ES-I3 (cell line): ENCODE data around the gene ELMO1.

ENCODE experiments used
- H3K36me3 ChIP-seq: 2 replicates; pipeline ENCODE4 v1.6.1; 2013; ENCODE audit warnings: mild to moderate bottlenecking, low read length, control low read depth, moderate library complexity; ENCODE audit not compliant: insufficient read depth
- H3K4me1 ChIP-seq: 2 replicates; pipeline ENCODE4 v1.6.1; 2013; ENCODE audit warnings: mild to moderate bottlenecking, control low read depth, low read length; ENCODE audit not compliant: insufficient read depth
- H3K9ac ChIP-seq: 2 replicates; pipeline ENCODE4 v1.6.1; 2013; ENCODE audit warnings: low read depth, mild to moderate bottlenecking, low read length, moderate library complexity
- H3K9me3 ChIP-seq: 2 replicates; pipeline ENCODE4 v1.6.1; 2013; ENCODE audit warnings: mild to moderate bottlenecking, low read length, moderate library complexity; ENCODE audit not compliant: control insufficient read depth, insufficient read depth

Gene ELMO1

GRCh38 chr7:36898186-36898585 lies 550.5 kb downstream of the ELMO1 start:
- H3K9me3 ChIP-seq: no peaks in the 10 kb centered on the region
- no peaks in the 10 kb centered on the region for H3K4me1 ChIP-seq
- H3K9ac ChIP-seq: no peak overlapping the region
- H3K36me3 ChIP-seq: no peaks in the 10 kb centered on the region

DNA sequence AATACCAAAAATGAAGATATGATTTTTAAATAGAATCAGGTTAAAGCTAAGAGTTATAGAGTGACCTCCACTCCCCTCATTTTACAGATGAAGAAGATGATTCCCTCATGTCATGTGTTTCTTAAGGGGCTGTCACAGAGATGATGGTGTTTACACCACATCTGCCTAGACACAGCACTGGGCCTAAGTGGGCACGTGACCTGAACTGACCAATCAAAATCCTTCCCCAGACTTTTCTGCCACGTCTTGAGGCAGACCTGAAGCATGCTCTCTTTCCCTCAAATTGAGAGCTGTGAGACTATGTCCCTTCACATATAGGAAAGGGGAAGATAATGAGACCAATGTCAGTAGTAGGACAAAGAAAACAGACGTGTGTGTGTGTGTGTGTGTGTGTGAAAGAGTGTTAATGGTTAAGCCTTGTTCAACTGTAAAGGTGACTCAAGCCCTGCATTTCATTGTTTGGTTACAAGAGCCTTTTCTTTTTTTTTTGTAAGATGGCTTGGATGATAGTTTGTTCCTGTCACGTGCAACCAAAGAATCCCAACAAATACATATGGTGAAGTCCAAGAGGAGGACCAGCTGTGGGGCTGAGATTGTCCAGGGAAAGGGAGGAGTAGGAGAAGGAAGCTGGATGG lies 551.6 kb downstream of the ELMO1 start:
- Histone ChIP-seq H3K9me3 (no peaks in the 10 kb centered on the region), H3K4me1 (no peaks in the 10 kb centered on the region), H3K36me3 (no peaks in the 10 kb centered on the region), H3K9ac (no peak overlapping the region)

DNA sequence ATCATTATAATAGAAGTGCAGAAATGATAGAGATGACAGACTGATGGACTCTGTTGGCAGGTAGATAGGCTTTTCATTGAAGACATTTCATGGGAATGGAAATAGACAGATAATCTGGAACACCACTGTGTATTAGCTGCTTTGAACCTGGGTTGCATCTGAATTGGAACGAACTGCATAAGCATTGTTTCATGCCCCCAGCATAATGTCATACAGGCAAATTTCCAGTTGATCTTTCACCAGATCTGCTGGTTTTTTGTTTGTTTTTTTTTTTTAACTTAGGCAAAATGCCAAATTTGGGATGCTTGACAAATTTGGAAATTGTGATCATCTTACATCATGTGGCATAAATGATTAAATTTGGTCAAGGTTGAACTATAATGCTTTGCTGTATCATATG lies 552.2 kb downstream of the ELMO1 start:
- no peak overlapping the region for H3K9ac ChIP-seq
- no peaks in the 10 kb centered on the region for H3K9me3 ChIP-seq
- H3K36me3 ChIP-seq: no peaks in the 10 kb centered on the region
- H3K4me1 ChIP-seq: no peaks in the 10 kb centered on the region

- H3K9ac ChIP-seq: no peak overlapping the region
- no peaks in the 10 kb centered on the region for H3K9me3 ChIP-seq
- H3K36me3 ChIP-seq: no peaks in the 10 kb centered on the region
- no peaks in the 10 kb centered on the region for H3K4me1 ChIP-seq
These were observed 553.5 kb downstream of the ELMO1 start for GRCh38 chr7:36895192-36895591.

GRCh38 chr7:36894190-36894589 lies 554.5 kb downstream of the ELMO1 start:
- H3K36me3 ChIP-seq: no peaks in the 10 kb centered on the region

GRCh38 chr7:36889182-36889581 lies 559.5 kb downstream of the ELMO1 start:
- Histone ChIP-seq H3K9me3 (no peaks in the 10 kb centered on the region), H3K9ac (no peak overlapping the region), H3K4me1 (no peaks in the 10 kb centered on the region), H3K36me3 (no peaks in the 10 kb centered on the region)

More at GRCh38 chr7:36894190-36894589, 554.5 kb downstream of the ELMO1 start:
- Histone ChIP-seq H3K9me3 (no peaks in the 10 kb centered on the region), H3K4me1 (no peaks in the 10 kb centered on the region), H3K9ac (no peak overlapping the region)

- Histone ChIP-seq H3K9ac (no peak overlapping the region), H3K9me3 (no peaks in the 10 kb centered on the region), H3K4me1 (no peaks in the 10 kb centered on the region), H3K36me3 (no peaks in the 10 kb centered on the region)
These were observed 560.7 kb downstream of the ELMO1 start for GRCh38 chr7:36887969-36888368.

- Histone ChIP-seq H3K9me3 (no peaks in the 10 kb centered on the region), H3K9ac (no peak overlapping the region), H3K36me3 (no peaks in the 10 kb centered on the region), H3K4me1 (no peaks in the 10 kb centered on the region)
These were observed 561.4 kb downstream of the ELMO1 start for GRCh38 chr7:36887233-36887632.

- Histone ChIP-seq H3K4me1 (no peaks in the 10 kb centered on the region), H3K9me3 (no peaks in the 10 kb centered on the region), H3K9ac (no peak overlapping the region), H3K36me3 (no peaks in the 10 kb centered on the region)
These were observed 563.8 kb downstream of the ELMO1 start for GRCh38 chr7:36884910-36885309.

- H3K4me1 ChIP-seq: no peaks in the 10 kb centered on the region
- H3K9ac ChIP-seq: no peak overlapping the region
- H3K9me3 ChIP-seq: no peaks in the 10 kb centered on the region
- H3K36me3 ChIP-seq: no peaks in the 10 kb centered on the region
These were observed 564.3 kb downstream of the ELMO1 start for GRCh38 chr7:36884351-36884750.

GRCh38 chr7:36881233-36881874 lies 567.3 kb downstream of the ELMO1 start:
- Histone ChIP-seq H3K9ac (no peak overlapping the region), H3K9me3 (no peaks in the 10 kb centered on the region), H3K36me3 (no peaks in the 10 kb centered on the region), H3K4me1 (no peaks in the 10 kb centered on the region)

DNA sequence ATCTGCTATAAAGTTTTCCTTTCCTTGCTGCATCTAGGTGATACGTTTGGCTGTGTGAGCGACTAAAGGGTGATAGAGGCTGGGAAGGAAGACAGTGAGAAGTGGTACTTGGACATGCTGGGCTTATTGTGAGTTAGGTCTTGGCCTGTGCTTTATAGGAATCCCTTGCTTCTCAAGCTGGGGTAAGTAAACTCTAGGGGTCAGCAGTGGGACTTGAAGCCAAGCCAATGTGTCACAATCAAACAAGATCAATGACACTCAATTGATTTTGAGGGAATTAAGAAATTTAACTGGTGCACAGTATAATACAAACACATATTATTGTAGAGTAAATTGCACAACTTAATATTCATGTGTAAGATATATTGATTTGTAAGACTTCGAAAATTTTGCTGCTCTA lies 568.6 kb downstream of the ELMO1 start:
- no peaks in the 10 kb centered on the region for H3K4me1 ChIP-seq
- no peaks in the 10 kb centered on the region for H3K36me3 ChIP-seq
- H3K9me3 ChIP-seq: no peaks in the 10 kb centered on the region
- no peak overlapping the region for H3K9ac ChIP-seq

GRCh38 chr7:36879021-36879420 lies 569.6 kb downstream of the ELMO1 start:
- Histone ChIP-seq H3K36me3 (no peaks in the 10 kb centered on the region), H3K4me1 (no peaks in the 10 kb centered on the region), H3K9ac (no peak overlapping the region), H3K9me3 (no peaks in the 10 kb centered on the region)

GRCh38 chr7:36878288-36878687 lies 570.4 kb downstream of the ELMO1 start:
- Histone ChIP-seq H3K36me3 (no peaks in the 10 kb centered on the region), H3K9me3 (no peaks in the 10 kb centered on the region), H3K4me1 (no peaks in the 10 kb centered on the region), H3K9ac (no peak overlapping the region)

GRCh38 chr7:36875794-36876193 lies 572.9 kb downstream of the ELMO1 start:
- H3K36me3 ChIP-seq: no peaks in the 10 kb centered on the region
- H3K9ac ChIP-seq: no peak overlapping the region
- H3K9me3 ChIP-seq: no peaks in the 10 kb centered on the region
- no peaks in the 10 kb centered on the region for H3K4me1 ChIP-seq
